ENCODE data around the gene GARNL3. TPM values are rescaled to one million over a fixed set of nuclear protein-coding genes. Genes with fewer than 3 reads are reported as not detected.

The GARNL3 gene
- total RNA-seq, 2 donors from 2014 or later: 34.2 to 34.4 TPM

DNA sequence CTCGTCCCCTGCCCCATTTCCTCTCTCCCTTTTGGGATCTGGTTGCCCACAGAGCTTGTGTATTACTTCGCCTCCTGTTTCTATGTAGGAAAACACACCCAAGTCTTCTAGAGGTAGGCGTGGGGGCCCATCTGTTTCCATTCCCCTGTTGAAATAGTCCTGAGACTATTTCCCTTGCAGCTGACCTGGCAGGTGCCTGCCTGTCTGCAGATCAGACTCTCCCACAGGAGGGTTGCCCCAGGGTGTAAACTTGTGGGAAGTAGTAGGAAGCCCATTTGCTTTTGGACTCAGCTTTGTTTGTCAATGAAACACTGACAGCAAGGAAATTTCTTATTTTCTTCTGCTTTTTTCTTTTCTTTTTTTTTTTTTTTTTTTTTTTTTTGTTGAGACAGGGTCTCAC lies 16.3 kb upstream of the GARNL3 start:
- intact Hi-C loops (cut with DNase I): no loop called here
- TF ChIP-seq, protein P1, sequence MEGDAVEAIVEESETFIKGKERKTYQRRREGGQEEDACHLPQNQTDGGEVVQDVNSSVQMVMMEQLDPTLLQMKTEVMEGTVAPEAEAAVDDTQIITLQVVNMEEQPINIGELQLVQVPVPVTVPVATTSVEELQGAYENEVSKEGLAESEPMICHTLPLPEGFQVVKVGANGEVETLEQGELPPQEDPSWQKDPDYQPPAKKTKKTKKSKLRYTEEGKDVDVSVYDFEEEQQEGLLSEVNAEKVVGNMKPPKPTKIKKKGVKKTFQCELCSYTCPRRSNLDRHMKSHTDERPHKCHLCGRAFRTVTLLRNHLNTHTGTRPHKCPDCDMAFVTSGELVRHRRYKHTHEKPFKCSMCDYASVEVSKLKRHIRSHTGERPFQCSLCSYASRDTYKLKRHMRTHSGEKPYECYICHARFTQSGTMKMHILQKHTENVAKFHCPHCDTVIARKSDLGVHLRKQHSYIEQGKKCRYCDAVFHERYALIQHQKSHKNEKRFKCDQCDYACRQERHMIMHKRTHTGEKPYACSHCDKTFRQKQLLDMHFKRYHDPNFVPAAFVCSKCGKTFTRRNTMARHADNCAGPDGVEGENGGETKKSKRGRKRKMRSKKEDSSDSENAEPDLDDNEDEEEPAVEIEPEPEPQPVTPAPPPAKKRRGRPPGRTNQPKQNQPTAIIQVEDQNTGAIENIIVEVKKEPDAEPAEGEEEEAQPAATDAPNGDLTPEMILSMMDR (IDR thresholded peaks at IDR 0.05): no peak
- TF ChIP-seq POLR2AphosphoS5 (IDR thresholded peaks at IDR 0.05) (no peak), POLR2A (IDR thresholded peaks at IDR 0.05) (no peak)
- no peak overlapping the region for H3K4me3 ChIP-seq
- H3K9me3 ChIP-seq: no peaks in the 10 kb centered on the region
- no peaks in the 10 kb centered on the region for H3K4me1 ChIP-seq (replicated peaks)
- no peak for DNase-seq (ENCODE audit: low spot score)
- H3K36me3 ChIP-seq: no peaks in the 10 kb centered on the region
- no peak overlapping the region for H3K27ac ChIP-seq
- no peaks in the 10 kb centered on the region for H3K27me3 ChIP-seq (replicated peaks; ENCODE audit: insufficient read depth)
- 93% methylated on average over 3 of the region's 3 CpGs for WGBS

DNA sequence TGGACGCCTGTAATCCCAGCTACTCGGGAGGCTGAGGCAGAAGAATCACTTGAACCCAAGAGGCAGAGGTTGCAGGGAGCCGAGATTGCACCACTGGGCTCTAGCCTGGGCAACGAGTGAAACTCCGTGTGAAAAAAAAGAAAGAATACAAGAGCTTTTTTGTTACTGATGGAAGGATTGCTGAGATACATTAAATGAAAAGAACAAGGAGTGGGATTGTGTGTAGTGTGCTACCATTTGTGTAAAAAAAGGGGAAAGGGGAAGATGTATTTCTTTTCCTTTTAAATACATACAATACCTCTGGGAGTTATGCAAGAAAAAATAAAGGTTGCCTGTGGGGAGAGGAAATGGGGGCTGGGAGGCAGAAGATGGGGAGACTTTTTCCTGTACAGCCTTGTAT lies 14.7 kb upstream of the GARNL3 start:
- no peak for DNase-seq (ENCODE audit: low spot score)
- no peaks in the 10 kb centered on the region for H3K36me3 ChIP-seq
- H3K9me3 ChIP-seq: no peaks in the 10 kb centered on the region
- 94% methylated on average over 5 of the region's 5 CpGs for WGBS
- H3K27ac ChIP-seq: no peak overlapping the region
- TF ChIP-seq POLR2A (IDR thresholded peaks at IDR 0.05) (no peak), POLR2AphosphoS5 (IDR thresholded peaks at IDR 0.05) (no peak)
- TF ChIP-seq, protein P1 (IDR thresholded peaks at IDR 0.05): no peak
- no peaks in the 10 kb centered on the region for H3K4me1 ChIP-seq (replicated peaks)
- H3K4me3 ChIP-seq: no peak overlapping the region
- intact Hi-C loops (cut with DNase I): no loop called here
- H3K27me3 ChIP-seq (replicated peaks; ENCODE audit: insufficient read depth): no peaks in the 10 kb centered on the region

DNA sequence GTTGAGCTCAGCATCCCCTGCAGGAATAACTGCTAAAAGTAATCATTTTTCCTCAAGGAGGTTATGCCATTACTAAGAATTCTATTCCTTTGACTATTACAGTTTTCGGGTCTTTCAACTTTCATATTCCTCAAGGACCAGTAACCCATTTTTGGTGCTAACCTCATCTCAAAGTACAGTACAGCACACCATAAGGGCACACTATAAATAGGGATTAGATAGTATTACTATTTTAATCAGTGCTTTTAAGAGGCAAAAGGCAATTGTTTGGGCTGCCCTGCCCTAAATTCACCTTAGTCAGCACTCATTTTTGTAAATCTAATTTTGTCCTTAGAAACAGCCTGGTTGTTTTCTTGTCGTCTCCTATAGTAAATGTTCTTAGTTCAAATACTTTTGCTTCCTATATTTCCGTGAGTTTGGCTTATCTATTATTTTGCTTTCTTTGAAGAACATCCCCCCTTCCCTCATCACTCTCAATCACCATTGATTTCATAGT lies 13.6 kb upstream of the GARNL3 start:
- Histone ChIP-seq H3K27ac (no peak overlapping the region), H3K36me3 (no peaks in the 10 kb centered on the region), H3K27me3 (replicated peaks; ENCODE audit: insufficient read depth) (no peaks in the 10 kb centered on the region), H3K4me3 (no peak overlapping the region), H3K4me1 (replicated peaks) (no peaks in the 10 kb centered on the region), H3K9me3 (no peaks in the 10 kb centered on the region)
- no peak for DNase-seq (ENCODE audit: low spot score)
- 97% methylated on average over 3 of the region's 3 CpGs for WGBS
- TF ChIP-seq POLR2AphosphoS5 (IDR thresholded peaks at IDR 0.05) (no peak), POLR2A (IDR thresholded peaks at IDR 0.05) (no peak)
- TF ChIP-seq, protein P1 (IDR thresholded peaks at IDR 0.05): no peak
- intact Hi-C loops (cut with DNase I): no loop called here

DNA sequence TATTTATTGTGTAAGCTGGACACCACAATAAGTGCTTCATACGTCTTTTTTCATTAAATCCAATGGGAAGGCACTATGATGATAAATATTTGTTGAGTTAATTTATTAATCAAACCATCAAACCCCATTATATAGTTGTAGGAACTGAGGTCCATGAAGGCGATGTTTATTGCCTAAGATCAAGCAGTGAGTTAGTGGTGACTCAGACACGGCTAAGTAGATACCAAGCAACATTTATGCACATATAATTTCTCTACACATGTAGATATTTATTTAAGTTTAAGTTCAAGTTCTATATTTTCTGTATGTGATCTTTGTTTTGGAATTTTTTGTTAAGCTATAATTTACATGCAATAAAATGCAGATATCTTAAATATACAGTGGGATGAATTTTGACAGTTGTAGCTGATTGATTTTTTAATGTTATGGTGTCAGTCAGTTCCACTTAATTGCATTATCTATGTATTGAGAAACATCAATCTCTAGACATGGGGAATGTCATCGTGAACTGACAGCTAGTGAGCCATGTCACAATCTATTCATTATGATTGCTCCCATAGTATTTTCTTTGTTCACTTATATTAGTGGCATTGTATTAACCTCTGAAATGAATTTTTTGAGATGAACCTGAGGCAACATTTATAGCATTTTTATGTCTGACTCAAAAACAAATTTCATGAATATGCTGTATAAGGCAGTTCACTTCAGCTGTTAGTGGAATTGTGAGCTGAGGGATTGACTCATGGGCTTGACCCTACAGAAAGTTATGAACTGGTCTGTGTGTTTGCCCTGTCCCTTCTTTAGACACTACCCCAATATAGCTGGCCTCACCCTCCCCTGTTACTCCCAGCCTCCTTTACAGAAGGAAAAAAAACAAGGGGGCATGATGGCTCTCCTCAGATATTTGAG lies 11.9 kb upstream of the GARNL3 start:
- no peak overlapping the region for H3K4me3 ChIP-seq
- H3K4me1 ChIP-seq (replicated peaks): no peaks in the 10 kb centered on the region
- no peak for DNase-seq (ENCODE audit: low spot score)
- no peak overlapping the region for H3K27ac ChIP-seq
- no peaks in the 10 kb centered on the region for H3K36me3 ChIP-seq
- no peak for TF ChIP-seq POLR2A (IDR thresholded peaks at IDR 0.05)
- TF ChIP-seq, protein P1 (IDR thresholded peaks at IDR 0.05): no peak
- TF ChIP-seq POLR2AphosphoS5 (IDR thresholded peaks at IDR 0.05): no peak
- 94% methylated on average over 4 of the region's 4 CpGs for WGBS
- H3K9me3 ChIP-seq: no peaks in the 10 kb centered on the region
- H3K27me3 ChIP-seq (replicated peaks; ENCODE audit: insufficient read depth): no peaks in the 10 kb centered on the region
- intact Hi-C loops (cut with DNase I): no loop called here

DNA sequence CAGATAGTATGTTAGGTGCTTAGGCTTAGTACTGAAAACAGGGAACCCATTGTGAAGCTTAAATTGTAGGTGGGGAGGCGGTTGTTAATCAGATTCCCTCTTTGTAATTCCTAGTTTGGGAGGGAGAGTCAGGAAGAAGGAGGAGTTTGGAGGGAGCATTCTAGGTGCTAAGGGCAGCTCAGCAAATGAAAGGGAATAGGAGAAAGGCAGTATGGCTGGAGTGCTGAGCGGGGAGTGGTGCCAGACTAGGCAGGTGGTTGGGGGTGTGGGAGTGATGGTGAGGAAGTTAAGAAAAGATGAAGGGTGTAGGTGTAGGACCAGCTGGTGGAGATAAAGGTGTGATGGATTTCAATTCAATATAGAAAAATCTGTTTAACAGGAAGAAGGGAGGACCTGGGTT lies 11.1 kb upstream of the GARNL3 start:
- Histone ChIP-seq H3K27me3 (replicated peaks; ENCODE audit: insufficient read depth) (no peaks in the 10 kb centered on the region), H3K9me3 (no peaks in the 10 kb centered on the region), H3K36me3 (no peaks in the 10 kb centered on the region), H3K4me1 (replicated peaks) (no peaks in the 10 kb centered on the region), H3K4me3 (no peak overlapping the region), H3K27ac (no peak overlapping the region)
- intact Hi-C loops (cut with DNase I): no loop called here
- TF ChIP-seq POLR2A (IDR thresholded peaks at IDR 0.05): no peak
- TF ChIP-seq, protein P1 (IDR thresholded peaks at IDR 0.05): no peak
- TF ChIP-seq POLR2AphosphoS5 (IDR thresholded peaks at IDR 0.05): no peak
- DNase-seq (ENCODE audit: low spot score): no peak
- WGBS: 96% methylated on average over 2 of the region's 2 CpGs
